ENCODE results near the gene RASGRF2. TPM values are rescaled to one million over a fixed set of nuclear protein-coding genes. Genes with fewer than 3 reads are reported as not detected.

Gene RASGRF2
- polyA plus RNA-seq, 1 donor from 2014 or later = 0.42 TPM

GRCh38 chr5:81006947-81007636 lies 46.9 kb downstream of the RASGRF2 start:
- no peaks in the 10 kb centered on the region for H3K27me3 ChIP-seq (ENCODE audit: insufficient read depth, low read depth, low read length)
- H3K79me2 ChIP-seq (replicated peaks; ENCODE audit: insufficient read depth, low read length) = no peaks in the 10 kb centered on the region
- no peak overlapping the region for H2AFZ ChIP-seq (ENCODE audit: low read depth, low read length)
- no peaks in the 10 kb centered on the region for H4K20me1 ChIP-seq (ENCODE audit: insufficient read depth)
- TF ChIP-seq MXI1 (conservative IDR thresholded peaks at IDR 0.05; ENCODE audit: poor library complexity, severe bottlenecking) = no peak
- no peak for TF ChIP-seq RAD21 (conservative IDR thresholded peaks at IDR 0.05)
- TF ChIP-seq TAF1 (IDR thresholded peaks at IDR 0.05; ENCODE audit: low read depth) = no peak
- TF ChIP-seq REST (IDR thresholded peaks at IDR 0.05; ENCODE audit: borderline replicate concordance) = no peak
- no peak for TF ChIP-seq EZH2 (IDR thresholded peaks at IDR 0.05; ENCODE audit: borderline replicate concordance, insufficient read depth, low read length, poor library complexity, severe bottlenecking)
- no peak for TF ChIP-seq CTCF (IDR thresholded peaks at IDR 0.05; ENCODE audit: poor library complexity, severe bottlenecking)
- TF ChIP-seq SMC3 (conservative IDR thresholded peaks at IDR 0.05; ENCODE audit: poor library complexity) = no peak
- TF ChIP-seq EP300 (conservative IDR thresholded peaks at IDR 0.05; ENCODE audit: poor library complexity, severe bottlenecking) = no peak
- TF ChIP-seq POLR2AphosphoS5 (IDR thresholded peaks at IDR 0.05) = no peak
- no peak overlapping the region for H3K27ac ChIP-seq (ENCODE audit: low read length)
- no peak overlapping the region for H3K4me2 ChIP-seq (ENCODE audit: low read length)
- no peaks in the 10 kb centered on the region for H3F3A ChIP-seq (ENCODE audit: insufficient read depth, low read length, poor library complexity, severe bottlenecking)
- H3K9me2 ChIP-seq (ENCODE audit: insufficient read depth, low read length) = no peaks in the 10 kb centered on the region
- no peaks in the 10 kb centered on the region for H3K9me3 ChIP-seq (ENCODE audit: low read length)
- no peaks in the 10 kb centered on the region for H3K36me3 ChIP-seq (ENCODE audit: insufficient read depth, low read length)
- no peak overlapping the region for H3K4me3 ChIP-seq (ENCODE audit: low read length)
- no peak overlapping the region for H3K9ac ChIP-seq (ENCODE audit: low read length)

GRCh38 chr5:81007637-81008027 lies 47.5 kb downstream of the RASGRF2 start:
- Histone ChIP-seq H3K9me3 (ENCODE audit: low read length) (no peaks in the 10 kb centered on the region), H4K20me1 (ENCODE audit: insufficient read depth) (no peaks in the 10 kb centered on the region), H3K4me3 (ENCODE audit: low read length) (no peak overlapping the region), H3K36me3 (ENCODE audit: insufficient read depth, low read length) (no peaks in the 10 kb centered on the region), H3K9ac (ENCODE audit: low read length) (no peak overlapping the region), H3K27ac (ENCODE audit: low read length) (no peak overlapping the region), H3K4me2 (ENCODE audit: low read length) (no peak overlapping the region), H3K79me2 (replicated peaks; ENCODE audit: insufficient read depth, low read length) (no peaks in the 10 kb centered on the region), H3F3A (ENCODE audit: insufficient read depth, low read length, poor library complexity, severe bottlenecking) (no peaks in the 10 kb centered on the region), H3K27me3 (ENCODE audit: insufficient read depth, low read depth, low read length) (no peaks in the 10 kb centered on the region), H3K9me2 (ENCODE audit: insufficient read depth, low read length) (no peaks in the 10 kb centered on the region), H2AFZ (ENCODE audit: low read depth, low read length) (no peak overlapping the region)
- TF ChIP-seq TAF1 (IDR thresholded peaks at IDR 0.05; ENCODE audit: low read depth) (no peak), SMC3 (conservative IDR thresholded peaks at IDR 0.05; ENCODE audit: poor library complexity) (no peak), EZH2 (IDR thresholded peaks at IDR 0.05; ENCODE audit: borderline replicate concordance, insufficient read depth, low read length, poor library complexity, severe bottlenecking) (no peak), CTCF (IDR thresholded peaks at IDR 0.05; ENCODE audit: poor library complexity, severe bottlenecking) (no peak), RAD21 (conservative IDR thresholded peaks at IDR 0.05) (no peak), REST (IDR thresholded peaks at IDR 0.05; ENCODE audit: borderline replicate concordance) (no peak), MXI1 (conservative IDR thresholded peaks at IDR 0.05; ENCODE audit: poor library complexity, severe bottlenecking) (no peak), EP300 (conservative IDR thresholded peaks at IDR 0.05; ENCODE audit: poor library complexity, severe bottlenecking) (no peak), POLR2AphosphoS5 (IDR thresholded peaks at IDR 0.05) (no peak)
